Ectodermal cell (in vitro differentiated cells): ENCODE results near the gene BYSL.

ENCODE experiments used
- H3K27ac ChIP-seq: 2 replicates; pipeline ENCODE4 v1.7.0; 2013; ENCODE audit warnings: mild to moderate bottlenecking, low read depth, low read length; ENCODE audit not compliant: insufficient read depth, poor library complexity, severe bottlenecking
- H3K27me3 ChIP-seq: 2 replicates; pipeline ENCODE4 v1.7.0; 2013; ENCODE audit warnings: mild to moderate bottlenecking, low read length; ENCODE audit not compliant: insufficient read depth, control insufficient read depth, poor library complexity, severe bottlenecking
- H3K36me3 ChIP-seq: one replicate; pipeline ENCODE4 v1.7.0; 2013; ENCODE audit warnings: low read length; ENCODE audit not compliant: control insufficient read depth, insufficient read depth
- H3K4me1 ChIP-seq: one replicate; pipeline ENCODE4 v1.7.0; 2013; ENCODE audit warnings: low read length; ENCODE audit not compliant: control insufficient read depth, insufficient read depth
- H3K4me3 ChIP-seq: 2 replicates; pipeline ENCODE4 v1.7.0; 2013; ENCODE audit warnings: low read depth, low read length, control low read depth; ENCODE audit not compliant: insufficient read depth
- H3K9me3 ChIP-seq: 2 replicates; pipeline ENCODE4 v1.7.0; 2013; ENCODE audit warnings: mild to moderate bottlenecking, low read length, moderate library complexity; ENCODE audit not compliant: control insufficient read depth
- WGBS, 2 experiments: methylation state at CpG; one replicate each; pipeline ENCODE4 v1.1.7; 2013; ENCODE audit warnings: missing lambda C conversion rate in 2 of 2; 5-methylcytosine and 5-hydroxymethylcytosine counted together

The BYSL gene

GRCh38 chr6:41914343-41914742 is 7.0 kb upstream of the BYSL start:
- WGBS, 2 experiments = 89 to 90% methylated on average over 2 of the region's 2 CpGs
- Histone ChIP-seq H3K4me1 (no peaks in the 10 kb centered on the region), H3K36me3 (peaks cover 4% of the 10 kb centered on the region), H3K27me3 (no peaks in the 10 kb centered on the region), H3K9me3 (no peaks in the 10 kb centered on the region), H3K27ac (no peak overlapping the region), H3K4me3 (no peak overlapping the region)

- Histone ChIP-seq H3K27me3 (no peaks in the 10 kb centered on the region), H3K9me3 (no peaks in the 10 kb centered on the region), H3K27ac (no peak overlapping the region), H3K36me3 (peaks cover 4% of the 10 kb centered on the region), H3K4me3 (no peak overlapping the region), H3K4me1 (peaks cover 4% of the 10 kb centered on the region)
- 92 to 96% methylated on average over 4 of the region's 4 CpGs for WGBS, 2 experiments
Measured at GRCh38 chr6:41914869-41915530, 6.3 kb upstream of the BYSL start.

- WGBS, 2 experiments = 87 to 93% methylated on average over 4 of the region's 4 CpGs
- Histone ChIP-seq H3K4me3 (no peak overlapping the region), H3K36me3 (peaks cover 4% of the 10 kb centered on the region), H3K9me3 (no peaks in the 10 kb centered on the region), H3K27ac (no peak overlapping the region), H3K27me3 (no peaks in the 10 kb centered on the region), H3K4me1 (peaks cover 11% of the 10 kb centered on the region)
Measured at GRCh38 chr6:41917528-41917927, 3.8 kb upstream of the BYSL start.

GRCh38 chr6:41921712-41921998 is 356 bp downstream of the BYSL start:
- Histone ChIP-seq H3K36me3 (peaks cover 7% of the 10 kb centered on the region), H3K4me3 (peak overlapping the region; percentile 87), H3K4me1 (peaks cover 16% of the 10 kb centered on the region), H3K27me3 (no peaks in the 10 kb centered on the region), H3K27ac (peak overlapping the region; percentile 96), H3K9me3 (no peaks in the 10 kb centered on the region)
- WGBS, 2 experiments = 0 to 1% methylated on average over 20 of the region's 20 CpGs

GRCh38 chr6:41922154-41922553 is 855 bp downstream of the BYSL start:
- 14 to 18% methylated on average over 7 of the region's 7 CpGs for WGBS, 2 experiments
- Histone ChIP-seq H3K4me1 (peaks cover 16% of the 10 kb centered on the region), H3K4me3 (peak overlapping the region; percentile 87), H3K27me3 (no peaks in the 10 kb centered on the region), H3K27ac (no peak overlapping the region), H3K9me3 (no peaks in the 10 kb centered on the region), H3K36me3 (peaks cover 10% of the 10 kb centered on the region)

- no peak overlapping the region for H3K4me3 ChIP-seq
- no peaks in the 10 kb centered on the region for H3K9me3 ChIP-seq
- H3K27me3 ChIP-seq = no peaks in the 10 kb centered on the region
- peaks cover 50% of the 10 kb centered on the region for H3K36me3 ChIP-seq
- WGBS, 2 experiments = 95% methylated on average over 6 of the region's 6 CpGs
- peaks cover 8% of the 10 kb centered on the region for H3K4me1 ChIP-seq
- no peak overlapping the region for H3K27ac ChIP-seq
Measured at GRCh38 chr6:41927253-41927652, 6.0 kb downstream of the BYSL start.

- WGBS, 2 experiments = 96 to 97% methylated on average over 6 of the region's 6 CpGs
- no peaks in the 10 kb centered on the region for H3K9me3 ChIP-seq
- no peak overlapping the region for H3K27ac ChIP-seq
- no peak overlapping the region for H3K4me3 ChIP-seq
- peaks cover 2% of the 10 kb centered on the region for H3K4me1 ChIP-seq
- H3K36me3 ChIP-seq = peaks cover 56% of the 10 kb centered on the region
- H3K27me3 ChIP-seq = no peaks in the 10 kb centered on the region
Measured at GRCh38 chr6:41929924-41930323, 8.6 kb downstream of the BYSL start.

GRCh38 chr6:41931792-41932191 is 10.5 kb downstream of the BYSL start:
- H3K4me3 ChIP-seq = no peak overlapping the region
- H3K9me3 ChIP-seq = no peaks in the 10 kb centered on the region
- 91 to 92% methylated on average over 2 of the region's 2 CpGs for WGBS, 2 experiments
- no peaks in the 10 kb centered on the region for H3K27me3 ChIP-seq
- H3K27ac ChIP-seq = no peak overlapping the region
- peaks cover 14% of the 10 kb centered on the region for H3K4me1 ChIP-seq
- H3K36me3 ChIP-seq = peaks cover 59% of the 10 kb centered on the region

GRCh38 chr6:41932378-41932777 is 11.1 kb downstream of the BYSL start:
- no peak overlapping the region for H3K27ac ChIP-seq
- H3K4me3 ChIP-seq = no peak overlapping the region
- peaks cover 54% of the 10 kb centered on the region for H3K36me3 ChIP-seq
- peaks cover 14% of the 10 kb centered on the region for H3K4me1 ChIP-seq
- no peaks in the 10 kb centered on the region for H3K27me3 ChIP-seq
- WGBS, 2 experiments = 96% methylated on average over 15 of the region's 15 CpGs
- no peaks in the 10 kb centered on the region for H3K9me3 ChIP-seq

- Histone ChIP-seq H3K4me1 (peaks cover 23% of the 10 kb centered on the region), H3K36me3 (peaks cover 41% of the 10 kb centered on the region), H3K27ac (no peak overlapping the region), H3K27me3 (no peaks in the 10 kb centered on the region), H3K4me3 (no peak overlapping the region), H3K9me3 (no peaks in the 10 kb centered on the region)
- WGBS, 2 experiments = 96 to 99% methylated on average over 6 to 7 of the region's 7 CpGs
Measured at GRCh38 chr6:41934278-41935192, 13.2 kb downstream of the BYSL start.
